ENCODE data around the gene CNTN4.

GRCh38 chr3:3087716-3088465 is 989.2 kb downstream of the CNTN4 start:
- TF ChIP-seq CTCF (IDR thresholded peaks at IDR 0.05; ENCODE audit: low read depth, low read length) (no peak), EZH2phosphoT487 (IDR thresholded peaks at IDR 0.05; ENCODE audit: low read depth) (no peak)

Measured in OCI-LY3 (cell line).